Osteoblast (primary cell): Measurements from ENCODE around the gene ITGB4. TPM values are rescaled to one million over a fixed set of nuclear protein-coding genes. Genes with fewer than 3 reads are reported as not detected.
A peak's percentile ranks its signal among the peaks of the same experiment; 100 is the strongest.
"Not testable (repeated sequence)": the region's sequence is repeated elsewhere in the genome, so short reads cannot be mapped to it uniquely, and the experiment has no call there.

Experiments used
- DNase-seq: peaks from one replicate; pipeline ENCODE4 v3.0.0; 2011; ENCODE audit warnings: low spot score, mixed read lengths; ENCODE audit not compliant: insufficient read length; ENCODE audit errors: missing footprints
- H2AFZ ChIP-seq: 2 replicates; pipeline ENCODE4 v1.6.0; 2011; ENCODE audit warnings: mild to moderate bottlenecking, low read length
- H3K27ac ChIP-seq: 2 replicates; pipeline ENCODE4 v1.5.1; 2011; ENCODE audit warnings: mild to moderate bottlenecking, low read depth, low read length, moderate library complexity
- H3K27me3 ChIP-seq: 2 replicates; pipeline ENCODE4 v1.6.0; 2012; ENCODE audit warnings: mild to moderate bottlenecking, control low read depth, inconsistent platforms, low read length, moderate library complexity; ENCODE audit not compliant: insufficient read depth
- H3K36me3 ChIP-seq: 2 replicates; pipeline ENCODE4 v1.5.1; 2011; ENCODE audit warnings: mild to moderate bottlenecking, low read length, control low read depth, moderate library complexity; ENCODE audit not compliant: insufficient read depth
- H3K4me1 ChIP-seq: 2 replicates; pipeline ENCODE4 v1.5.1; 2011; ENCODE audit warnings: mild to moderate bottlenecking, low read length, control low read depth, moderate library complexity; ENCODE audit not compliant: insufficient read depth
- H3K4me2 ChIP-seq: 2 replicates; pipeline ENCODE4 v1.6.0; 2011; ENCODE audit warnings: mild to moderate bottlenecking, low read length; ENCODE audit not compliant: insufficient read depth
- H3K4me3 ChIP-seq: fragments of 200-600 bp; sonication (generic); 3 replicates; pipeline ENCODE4 v1.5.1; 2012; ENCODE audit warnings: mild to moderate bottlenecking, low read length, inconsistent platforms; ENCODE audit not compliant: insufficient read depth
- H3K79me2 ChIP-seq: 2 replicates; pipeline ENCODE4 v1.6.0; 2012; ENCODE audit warnings: mild to moderate bottlenecking, low read length, control low read depth, inconsistent platforms; ENCODE audit not compliant: insufficient read depth
- H3K9me3 ChIP-seq: 2 replicates; pipeline ENCODE4 v1.5.1; 2011; ENCODE audit warnings: low read depth, low read length, control low read depth
- H4K20me1 ChIP-seq: 2 replicates; pipeline ENCODE4 v1.6.0; 2012; ENCODE audit warnings: mild to moderate bottlenecking, low read length, control low read depth; ENCODE audit not compliant: insufficient read depth
- total RNA-seq: library from RNA; depleted of rRNA; stranded (reverse); fragments of >200 nt; gene quantifications from 2 replicates; pipeline ENCODE4 v1.2.3, GENCODE V29; 2012
- TF ChIP-seq, protein P1 (sequence below): IDR thresholded peaks from 2 replicates; pipeline ENCODE4 v1.5.1; 2011; ENCODE audit warnings: mild to moderate bottlenecking, low read depth, low read length, moderate library complexity; ENCODE audit errors: extremely low read depth

Gene ITGB4
- total RNA-seq, 1 donor = 0.36 TPM

DNA sequence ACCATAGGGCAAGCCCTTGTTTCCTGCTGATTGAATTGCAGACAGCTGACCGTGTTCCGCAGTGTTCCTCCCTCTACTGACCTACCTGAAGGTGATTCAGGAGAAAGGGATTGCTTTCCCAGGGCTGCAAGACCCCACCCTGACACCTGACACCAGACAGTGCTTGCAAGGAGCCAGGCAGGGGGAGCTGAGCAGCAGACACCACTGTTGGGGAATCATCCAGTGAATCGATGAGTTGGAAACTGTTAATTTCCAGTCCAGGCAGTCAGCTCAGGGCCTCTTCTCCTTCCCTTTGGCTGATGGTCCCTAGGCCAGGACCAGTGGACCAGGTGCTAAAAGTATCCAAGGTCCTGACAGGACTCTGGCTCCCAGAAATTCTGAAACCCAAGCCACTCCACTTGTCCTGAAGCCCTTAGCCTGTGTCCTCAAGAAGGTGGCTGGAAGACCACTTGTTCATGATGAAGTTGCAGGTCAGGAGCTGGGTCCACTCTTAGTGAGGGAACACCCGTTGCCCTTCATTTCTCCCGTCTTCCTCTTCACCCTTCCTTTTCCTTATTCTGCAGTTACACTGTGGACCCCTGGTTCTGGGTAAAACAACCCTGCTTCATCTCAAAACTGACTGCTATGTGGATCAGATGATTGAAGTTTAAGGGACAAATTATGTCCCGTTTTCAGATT lies 53.9 kb downstream of the ITGB4 start:
- TF ChIP-seq, protein P1, sequence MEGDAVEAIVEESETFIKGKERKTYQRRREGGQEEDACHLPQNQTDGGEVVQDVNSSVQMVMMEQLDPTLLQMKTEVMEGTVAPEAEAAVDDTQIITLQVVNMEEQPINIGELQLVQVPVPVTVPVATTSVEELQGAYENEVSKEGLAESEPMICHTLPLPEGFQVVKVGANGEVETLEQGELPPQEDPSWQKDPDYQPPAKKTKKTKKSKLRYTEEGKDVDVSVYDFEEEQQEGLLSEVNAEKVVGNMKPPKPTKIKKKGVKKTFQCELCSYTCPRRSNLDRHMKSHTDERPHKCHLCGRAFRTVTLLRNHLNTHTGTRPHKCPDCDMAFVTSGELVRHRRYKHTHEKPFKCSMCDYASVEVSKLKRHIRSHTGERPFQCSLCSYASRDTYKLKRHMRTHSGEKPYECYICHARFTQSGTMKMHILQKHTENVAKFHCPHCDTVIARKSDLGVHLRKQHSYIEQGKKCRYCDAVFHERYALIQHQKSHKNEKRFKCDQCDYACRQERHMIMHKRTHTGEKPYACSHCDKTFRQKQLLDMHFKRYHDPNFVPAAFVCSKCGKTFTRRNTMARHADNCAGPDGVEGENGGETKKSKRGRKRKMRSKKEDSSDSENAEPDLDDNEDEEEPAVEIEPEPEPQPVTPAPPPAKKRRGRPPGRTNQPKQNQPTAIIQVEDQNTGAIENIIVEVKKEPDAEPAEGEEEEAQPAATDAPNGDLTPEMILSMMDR = no peak
- no peak overlapping the region for H3K27ac ChIP-seq
- H3K79me2 ChIP-seq = peaks cover 17% of the 10 kb centered on the region
- H2AFZ ChIP-seq = no peak overlapping the region
- H3K36me3 ChIP-seq = peaks cover 26% of the 10 kb centered on the region
- peaks cover 32% of the 10 kb centered on the region for H4K20me1 ChIP-seq
- no peaks in the 10 kb centered on the region for H3K27me3 ChIP-seq
- DNase-seq = peak; percentile 75
- H3K9me3 ChIP-seq = no peaks in the 10 kb centered on the region
- H3K4me2 ChIP-seq = no peak overlapping the region
- no peak overlapping the region for H3K4me3 ChIP-seq
- H3K4me1 ChIP-seq = peaks cover 15% of the 10 kb centered on the region

DNA sequence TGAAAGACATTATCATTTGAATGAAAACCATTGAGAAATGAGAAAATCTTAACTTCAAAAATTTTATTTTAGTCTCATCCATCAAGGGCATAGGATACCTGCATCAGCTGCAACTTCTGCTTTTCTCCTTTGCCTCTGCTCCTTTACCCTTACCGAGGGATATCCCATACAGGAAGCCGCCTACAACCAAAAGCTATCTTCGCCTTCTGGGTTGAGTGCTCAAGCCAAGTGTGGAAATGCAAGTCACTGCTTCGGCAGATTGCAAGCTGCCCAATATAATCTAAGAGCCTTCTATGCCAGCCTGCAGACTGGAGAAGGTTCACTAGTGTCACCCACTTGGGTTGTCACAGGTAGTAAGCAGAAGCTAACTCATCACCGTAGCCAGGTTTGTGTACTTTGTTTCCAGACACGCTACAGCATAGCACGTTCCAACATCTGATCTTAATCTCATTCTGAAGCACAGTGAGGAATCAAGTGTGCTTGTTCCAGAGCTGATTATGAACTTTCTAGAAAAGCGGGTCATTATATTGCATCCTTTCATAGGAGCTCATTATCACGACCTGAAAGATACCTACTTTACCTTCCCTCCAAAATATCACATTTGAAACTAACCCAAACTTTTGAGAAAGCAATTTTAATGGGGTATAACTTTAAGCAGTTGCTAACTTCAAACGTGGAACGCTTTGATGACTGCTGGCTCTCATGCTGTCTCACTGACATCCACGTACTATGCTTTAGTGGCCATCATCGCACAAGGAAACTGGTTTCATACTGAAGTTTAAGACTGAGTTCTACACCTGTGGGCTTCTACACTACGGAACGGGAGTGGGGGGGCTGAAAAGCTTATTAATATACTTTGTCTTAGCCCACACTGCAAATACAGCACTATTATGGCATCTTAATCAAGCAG lies 55.4 kb downstream of the ITGB4 start:
- Histone ChIP-seq H4K20me1 (peaks cover 32% of the 10 kb centered on the region), H3K27ac (peak overlapping the region; percentile 29), H3K9me3 (no peaks in the 10 kb centered on the region), H3K79me2 (peaks cover 17% of the 10 kb centered on the region), H3K4me3 (peak overlapping the region; percentile 88), H3K4me1 (peaks cover 16% of the 10 kb centered on the region), H3K27me3 (no peaks in the 10 kb centered on the region), H3K4me2 (peak overlapping the region; percentile 94), H3K36me3 (peaks cover 26% of the 10 kb centered on the region), H2AFZ (no peak overlapping the region)
- TF ChIP-seq, protein P1 = no peak
- peak; percentile 86 for DNase-seq

DNA sequence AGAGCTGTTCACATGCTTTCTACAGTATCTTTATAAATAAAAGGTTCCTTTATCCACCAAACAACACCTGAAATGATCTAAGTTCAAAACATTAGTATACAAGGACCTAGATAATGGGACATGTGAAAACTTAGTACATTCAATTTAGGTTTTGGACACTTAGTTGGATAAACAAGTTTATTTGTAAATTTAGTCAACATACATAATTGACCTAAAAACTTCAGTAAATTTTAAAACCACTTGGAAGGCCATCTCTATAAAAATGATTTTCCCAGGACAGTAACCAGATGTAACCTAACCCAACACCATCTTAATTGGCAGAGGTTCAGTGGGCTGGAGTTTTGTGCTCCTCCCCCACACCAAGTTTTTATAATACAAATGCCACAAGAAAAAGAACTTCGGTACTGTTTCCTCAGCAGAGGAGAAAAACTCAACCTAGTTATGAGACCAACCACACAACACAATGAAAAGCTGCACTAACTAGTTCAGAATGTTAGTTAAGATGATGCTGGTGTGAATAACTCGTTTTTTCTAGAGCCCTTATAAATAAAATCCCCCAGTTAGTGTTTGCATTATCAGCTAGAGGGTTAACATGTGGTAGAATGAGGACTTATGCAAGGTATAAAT lies 56.1 kb downstream of the ITGB4 start:
- peaks cover 26% of the 10 kb centered on the region for H3K36me3 ChIP-seq
- peaks cover 16% of the 10 kb centered on the region for H3K4me1 ChIP-seq
- H3K4me2 ChIP-seq = peak overlapping the region; percentile 94
- peaks cover 32% of the 10 kb centered on the region for H4K20me1 ChIP-seq
- H3K4me3 ChIP-seq = peak overlapping the region; percentile 88
- H2AFZ ChIP-seq = no peak overlapping the region
- TF ChIP-seq, protein P1 = no peak
- H3K27me3 ChIP-seq = no peaks in the 10 kb centered on the region
- no peaks in the 10 kb centered on the region for H3K9me3 ChIP-seq
- no peak for DNase-seq
- H3K27ac ChIP-seq = peak overlapping the region; percentile 29
- peaks cover 17% of the 10 kb centered on the region for H3K79me2 ChIP-seq

DNA sequence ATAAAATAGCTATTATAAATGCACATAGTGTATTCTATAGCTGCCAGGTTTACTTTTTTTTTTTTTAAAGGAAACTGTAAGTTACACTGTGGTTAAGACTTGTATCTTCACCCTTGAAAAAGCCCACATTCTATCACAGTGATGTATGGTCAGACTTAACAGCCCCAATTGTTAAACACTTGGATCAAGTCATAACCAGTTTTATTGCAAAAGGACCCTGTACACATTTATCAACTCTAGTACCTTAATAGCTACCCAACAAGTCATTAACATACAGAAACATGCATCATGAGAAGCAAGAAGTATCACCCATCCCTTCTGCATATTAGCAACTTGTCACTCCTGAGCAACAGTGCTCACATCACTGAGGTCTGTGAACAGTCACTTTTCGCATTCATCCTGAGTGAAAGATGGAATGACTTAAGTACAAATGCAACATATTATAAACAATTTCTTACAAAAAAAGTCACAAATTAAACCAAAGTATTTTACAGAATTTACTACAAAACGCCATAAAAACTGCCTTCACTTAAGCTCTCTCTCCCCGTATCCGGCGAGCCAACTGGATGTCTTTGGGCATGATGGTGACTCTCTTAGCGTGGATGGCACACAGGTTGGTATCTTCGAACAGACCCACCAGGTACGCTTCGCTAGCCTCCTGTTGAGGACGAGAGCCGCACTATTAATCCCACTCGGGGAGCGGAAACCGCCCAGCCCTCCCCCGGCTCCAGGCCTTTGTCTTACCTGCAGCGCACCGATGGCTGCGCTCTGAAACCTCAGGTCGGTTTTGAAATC lies 57.0 kb downstream of the ITGB4 start:
- DNase-seq, H3K27me3 ChIP-seq, H2AFZ ChIP-seq, H3K9me3 ChIP-seq: not testable (repeated sequence)
- peaks cover 32% of the 10 kb centered on the region for H4K20me1 ChIP-seq
- H3K27ac ChIP-seq = peak overlapping the region; percentile 91
- H3K36me3 ChIP-seq = peaks cover 26% of the 10 kb centered on the region
- H3K4me1 ChIP-seq = peaks cover 21% of the 10 kb centered on the region
- H3K4me3 ChIP-seq = peak overlapping the region; percentile 88
- peak overlapping the region; percentile 94 for H3K4me2 ChIP-seq
- H3K79me2 ChIP-seq = peaks cover 17% of the 10 kb centered on the region
